ENCODE data around the gene DHX36. TPM values are rescaled to one million over a fixed set of nuclear protein-coding genes. Genes with fewer than 3 reads are reported as not detected.

The DHX36 gene
- total and polyA plus RNA-seq, 2 experiments from 2014 or later, result 24.8 to 38.2 TPM

DNA sequence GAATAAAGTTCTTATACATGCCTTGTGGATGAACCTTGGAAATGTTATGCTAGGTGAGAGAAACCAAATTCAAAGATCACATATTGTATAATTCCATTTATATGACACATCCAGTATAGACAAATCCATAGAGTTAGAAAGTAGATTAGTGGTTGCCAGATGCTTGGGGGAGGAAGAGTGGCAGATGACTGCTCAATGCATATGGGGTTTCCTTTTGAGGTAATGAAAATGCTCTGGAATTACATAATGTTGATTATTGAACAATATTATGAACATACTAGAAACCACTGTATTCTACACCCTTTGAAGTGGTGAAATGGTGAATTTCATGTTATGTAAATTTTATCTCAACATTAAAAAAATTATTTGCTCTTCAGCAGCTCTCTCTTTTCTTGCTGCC is 100.8 kb downstream of the DHX36 start:
- Histone ChIP-seq H3K9me3 (ENCODE audit: low read depth) (no peaks in the 10 kb centered on the region), H3K4me1 (ENCODE audit: low read depth) (no peaks in the 10 kb centered on the region), H3K27ac (no peak overlapping the region), H3K27me3 (no peaks in the 10 kb centered on the region), H3K36me3 (no peaks in the 10 kb centered on the region), H3K4me3 (no peak overlapping the region)
- no peak for DNase-seq (ENCODE audit: low read depth in 1 of 2, low spot score in 1 of 2)
- TF ChIP-seq, protein P1, sequence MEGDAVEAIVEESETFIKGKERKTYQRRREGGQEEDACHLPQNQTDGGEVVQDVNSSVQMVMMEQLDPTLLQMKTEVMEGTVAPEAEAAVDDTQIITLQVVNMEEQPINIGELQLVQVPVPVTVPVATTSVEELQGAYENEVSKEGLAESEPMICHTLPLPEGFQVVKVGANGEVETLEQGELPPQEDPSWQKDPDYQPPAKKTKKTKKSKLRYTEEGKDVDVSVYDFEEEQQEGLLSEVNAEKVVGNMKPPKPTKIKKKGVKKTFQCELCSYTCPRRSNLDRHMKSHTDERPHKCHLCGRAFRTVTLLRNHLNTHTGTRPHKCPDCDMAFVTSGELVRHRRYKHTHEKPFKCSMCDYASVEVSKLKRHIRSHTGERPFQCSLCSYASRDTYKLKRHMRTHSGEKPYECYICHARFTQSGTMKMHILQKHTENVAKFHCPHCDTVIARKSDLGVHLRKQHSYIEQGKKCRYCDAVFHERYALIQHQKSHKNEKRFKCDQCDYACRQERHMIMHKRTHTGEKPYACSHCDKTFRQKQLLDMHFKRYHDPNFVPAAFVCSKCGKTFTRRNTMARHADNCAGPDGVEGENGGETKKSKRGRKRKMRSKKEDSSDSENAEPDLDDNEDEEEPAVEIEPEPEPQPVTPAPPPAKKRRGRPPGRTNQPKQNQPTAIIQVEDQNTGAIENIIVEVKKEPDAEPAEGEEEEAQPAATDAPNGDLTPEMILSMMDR (IDR thresholded peaks at IDR 0.05; ENCODE audit: low read depth, low read length), result no peak

Other genes starting within 250 kb of the DHX36 start
- gene ARHGEF26, start 203.1 kb downstream of the DHX36 start, total RNA-seq, result 4.0 and 4.2 TPM in 2 replicates
- 2.9 and 3.4 TPM in 2 replicates for gene ARHGEF26, start 203.1 kb downstream of the DHX36 start, polyA plus RNA-seq
- gene GPR149, start 105.7 kb upstream of the DHX36 start, total RNA-seq, result not detected in 2 replicates
- not detected in 2 replicates for gene GPR149, start 105.7 kb upstream of the DHX36 start, polyA plus RNA-seq

Measured in cardiac muscle cell (in vitro differentiated cells and primary cell).